Activated CD4-positive, alpha-beta T cell treated with anti-CD3 and anti-CD28 coated beads for 4 hours (primary cell): ENCODE measurements around the gene ANKMY2.

ENCODE experiments used
- DNase-seq, 2 donors: peaks; one replicate each; pipeline ENCODE4 v3.0.0-alpha.2; 2020

ANKMY2 gene

DNA sequence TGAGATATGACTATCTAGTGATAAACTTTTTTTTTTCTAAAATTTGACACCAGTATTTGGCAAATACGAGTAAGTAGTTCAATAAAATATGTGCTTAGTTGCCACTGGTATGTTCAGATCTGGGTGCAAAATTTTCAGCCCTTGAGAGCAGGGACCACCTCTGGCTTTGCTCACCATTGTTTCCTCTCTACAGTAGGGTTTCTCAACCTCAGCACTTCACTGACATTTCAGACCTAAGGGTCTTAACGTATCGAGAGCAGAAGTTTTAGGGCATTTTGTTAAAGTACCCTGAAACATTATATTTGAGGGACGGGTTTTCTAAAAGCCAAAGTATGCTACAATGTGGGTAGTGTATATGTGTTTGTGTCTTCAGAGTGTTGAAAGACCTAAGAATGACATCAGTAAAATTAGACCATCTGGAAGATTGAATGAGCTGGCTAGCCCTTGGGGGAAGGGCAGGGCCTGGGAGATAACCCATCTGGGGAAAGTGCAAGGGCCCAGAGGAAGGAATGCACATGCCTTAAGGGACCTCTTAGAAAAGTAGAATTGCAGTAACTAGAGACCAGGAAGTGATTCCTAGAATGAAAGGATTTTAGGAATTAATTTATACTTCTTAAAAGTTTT lies 12.2 kb upstream of the ANKMY2 start:
- no peak for DNase-seq

DNA sequence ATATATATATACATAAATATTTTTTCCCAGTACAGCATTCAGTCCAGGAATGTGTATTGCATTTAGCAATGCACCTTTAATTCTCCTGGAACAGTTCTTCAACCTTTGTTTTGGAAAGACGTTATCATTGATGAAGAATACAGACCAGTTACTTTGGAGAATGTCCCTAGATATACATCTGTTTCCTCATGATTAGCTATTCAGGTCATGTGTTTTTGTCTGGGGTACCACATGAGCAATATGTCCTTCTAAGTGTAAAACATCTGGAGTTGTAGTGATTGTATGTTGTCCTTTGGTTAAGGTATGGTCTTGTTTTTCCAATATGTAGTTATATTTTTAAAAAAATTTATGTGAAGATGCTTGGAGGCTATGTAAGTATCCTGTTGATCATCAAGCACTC lies 10.6 kb upstream of the ANKMY2 start:
- DNase-seq: no peak

DNA sequence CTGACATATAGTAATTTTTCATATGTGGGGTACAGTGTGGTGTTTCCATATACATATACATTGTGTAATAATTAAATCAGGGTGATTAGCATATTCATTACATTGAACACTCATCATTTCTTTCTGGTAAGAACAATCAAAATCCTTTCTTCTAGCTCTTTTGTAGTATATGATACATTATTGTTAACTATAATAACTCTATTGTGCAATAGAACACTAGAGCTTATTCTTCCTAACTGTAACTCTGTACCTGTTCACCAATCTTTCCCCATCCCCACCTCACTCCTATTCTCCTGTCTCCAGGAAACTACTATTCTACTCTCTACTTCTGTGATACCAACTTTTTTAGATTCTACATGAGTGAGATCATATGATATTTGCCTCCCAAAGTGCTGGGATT lies 9.8 kb upstream of the ANKMY2 start:
- no peak for DNase-seq

DNA sequence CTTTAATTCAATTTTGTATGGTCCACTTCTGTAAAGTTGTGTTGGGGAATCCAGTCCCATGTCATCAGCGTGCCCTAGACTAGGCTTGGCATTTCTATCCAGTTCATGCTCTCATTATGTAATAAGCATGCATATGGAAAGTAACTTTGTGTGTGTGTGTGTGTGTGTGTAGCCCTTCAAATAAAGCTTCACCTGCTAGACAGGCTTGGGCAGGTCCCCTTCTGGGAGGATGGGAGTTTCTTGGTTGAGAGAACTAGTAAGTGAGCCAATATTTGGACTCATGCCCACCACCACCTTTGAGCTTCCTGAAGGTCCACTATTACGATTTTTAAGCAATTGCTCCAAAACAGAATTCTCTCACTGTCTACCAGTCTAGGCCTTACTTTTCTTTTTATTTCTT lies 7.3 kb upstream of the ANKMY2 start:
- DNase-seq: no peak

DNA sequence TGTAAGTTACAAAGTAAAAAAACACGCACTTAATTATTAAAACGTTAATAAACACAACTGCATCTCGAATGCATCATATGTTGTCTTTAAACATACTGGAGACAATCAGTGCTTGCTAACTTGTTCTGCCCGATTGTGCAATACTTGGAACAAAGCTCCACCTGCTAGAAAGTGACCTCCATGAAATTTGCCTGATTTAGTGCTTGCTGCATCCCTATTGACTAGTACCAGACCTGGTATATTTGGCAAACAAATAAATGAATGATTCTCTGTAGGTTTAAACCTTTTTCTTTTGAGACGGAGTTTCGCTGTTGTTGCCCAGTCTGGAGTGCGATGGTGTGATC lies 6.7 kb upstream of the ANKMY2 start:
- DNase-seq: no peak

DNA sequence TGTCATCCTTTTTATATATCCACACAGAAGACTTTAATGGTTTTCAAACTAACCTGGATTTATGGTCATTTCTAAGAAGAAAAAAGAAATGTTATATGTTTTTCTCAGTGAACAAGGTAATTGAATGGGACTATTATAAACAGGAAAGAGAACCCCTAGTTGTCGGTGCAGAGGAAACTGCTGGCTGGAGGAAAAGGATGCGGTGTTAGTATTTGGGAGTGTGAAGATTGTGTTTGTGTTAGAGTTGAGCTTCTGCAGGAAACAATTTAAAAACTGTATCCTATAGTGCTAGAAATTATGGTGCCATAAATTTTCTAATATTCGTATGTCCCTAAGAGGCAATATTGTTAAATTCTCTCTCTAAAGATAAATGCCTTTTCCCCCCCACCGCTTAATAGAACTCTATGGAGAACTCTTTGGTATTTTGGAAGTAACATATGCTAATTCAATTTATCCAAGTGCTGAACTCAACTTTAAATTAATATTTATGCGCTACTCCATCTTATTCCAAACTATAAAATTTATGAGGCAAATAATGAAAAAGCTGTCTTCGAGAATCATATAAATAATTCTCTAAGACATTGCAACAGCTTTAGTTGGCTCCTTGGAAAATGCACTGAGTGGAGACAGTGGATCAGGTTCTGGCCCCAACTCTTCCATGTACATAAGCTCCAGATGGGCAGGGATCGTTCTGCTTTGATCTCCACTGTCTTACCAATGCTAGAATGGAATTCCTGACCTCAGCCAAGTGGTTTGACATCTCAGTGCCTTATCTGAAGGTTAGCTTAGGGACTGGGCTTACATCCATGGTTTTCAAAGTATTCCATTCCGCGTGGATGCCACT lies 6.1 kb upstream of the ANKMY2 start:
- DNase-seq: no peak

DNA sequence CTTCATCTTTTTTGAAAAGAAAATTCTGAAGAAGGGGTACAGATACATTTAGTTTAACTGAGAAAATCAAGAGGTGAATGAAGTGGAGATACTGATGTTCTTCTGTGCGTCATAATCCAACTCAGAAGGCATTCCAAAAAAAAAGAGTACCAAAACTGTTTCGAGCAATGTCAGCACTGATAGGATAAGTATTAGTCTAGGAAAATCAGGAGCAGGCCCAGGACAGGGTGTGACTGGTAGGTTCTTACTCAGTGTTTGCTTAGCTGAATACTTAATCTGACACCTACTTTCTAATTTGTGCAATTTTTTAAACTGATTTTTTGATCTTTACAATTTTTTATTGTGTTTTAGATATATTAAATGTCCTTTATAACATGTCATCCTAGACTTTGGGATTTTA lies 4.7 kb upstream of the ANKMY2 start:
- no peak for DNase-seq

DNA sequence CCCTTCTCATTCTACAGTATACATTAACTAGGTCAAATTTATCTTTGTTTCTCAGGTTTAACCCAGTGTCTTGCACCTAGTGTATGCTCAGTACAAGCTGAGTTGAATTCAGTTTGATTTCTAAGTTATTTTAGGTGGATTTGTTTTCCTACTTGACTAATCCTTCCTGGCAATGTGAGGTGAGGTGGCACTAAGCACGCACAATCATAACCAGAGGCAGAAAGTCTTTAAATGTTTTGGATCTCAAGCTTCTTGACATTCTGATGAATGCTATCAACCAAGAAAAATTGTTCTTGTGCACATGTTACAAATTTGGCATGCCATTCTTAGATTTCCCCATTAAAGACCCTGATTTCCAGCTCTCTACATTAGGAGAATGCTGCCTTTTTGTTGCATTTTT lies 3.6 kb upstream of the ANKMY2 start:
- no peak for DNase-seq

DNA sequence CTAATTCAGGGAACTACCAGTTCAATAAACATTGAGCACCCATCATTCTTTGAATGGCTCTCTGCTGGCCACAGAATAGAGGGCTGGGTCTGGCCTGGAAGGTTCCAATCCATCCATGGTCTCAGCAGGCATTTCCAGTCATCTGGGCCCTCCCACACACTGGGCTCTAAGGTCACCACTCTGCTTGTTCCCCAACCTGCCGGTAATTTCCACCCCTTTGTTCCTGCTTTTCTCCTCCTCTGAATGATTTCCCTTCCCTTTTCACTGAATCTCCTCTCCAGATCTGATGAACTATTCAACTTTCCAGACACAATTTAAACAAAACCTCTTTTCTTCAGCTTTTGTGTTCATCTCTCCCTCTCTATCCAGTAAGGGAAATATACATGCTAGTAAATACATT lies 3.0 kb upstream of the ANKMY2 start:
- DNase-seq: no peak

DNA sequence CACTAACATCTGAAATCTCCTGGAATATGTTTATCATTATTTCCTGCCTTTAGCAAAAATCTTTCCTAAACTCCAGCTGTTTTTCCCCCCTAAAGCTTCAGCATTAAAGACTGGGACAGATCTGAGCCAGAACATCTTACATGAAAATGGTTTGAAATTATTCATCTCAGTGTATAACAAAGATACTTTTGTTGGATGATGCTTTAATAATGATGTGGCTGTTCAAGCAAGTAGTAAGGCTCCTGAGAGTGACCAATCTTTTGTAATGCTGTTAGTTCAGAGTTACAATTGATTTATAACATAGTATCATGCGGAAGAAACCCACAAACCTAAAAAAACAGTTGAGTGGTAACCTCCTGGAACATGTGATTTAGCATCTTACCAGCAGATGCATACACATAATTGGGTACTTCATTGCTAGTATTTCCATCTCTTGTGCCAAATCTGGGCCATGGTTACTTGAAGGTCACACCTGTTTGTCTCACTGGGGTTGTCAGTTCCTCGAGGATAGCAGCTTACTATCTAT lies 1.9 kb upstream of the ANKMY2 start:
- DNase-seq: no peak

DNA sequence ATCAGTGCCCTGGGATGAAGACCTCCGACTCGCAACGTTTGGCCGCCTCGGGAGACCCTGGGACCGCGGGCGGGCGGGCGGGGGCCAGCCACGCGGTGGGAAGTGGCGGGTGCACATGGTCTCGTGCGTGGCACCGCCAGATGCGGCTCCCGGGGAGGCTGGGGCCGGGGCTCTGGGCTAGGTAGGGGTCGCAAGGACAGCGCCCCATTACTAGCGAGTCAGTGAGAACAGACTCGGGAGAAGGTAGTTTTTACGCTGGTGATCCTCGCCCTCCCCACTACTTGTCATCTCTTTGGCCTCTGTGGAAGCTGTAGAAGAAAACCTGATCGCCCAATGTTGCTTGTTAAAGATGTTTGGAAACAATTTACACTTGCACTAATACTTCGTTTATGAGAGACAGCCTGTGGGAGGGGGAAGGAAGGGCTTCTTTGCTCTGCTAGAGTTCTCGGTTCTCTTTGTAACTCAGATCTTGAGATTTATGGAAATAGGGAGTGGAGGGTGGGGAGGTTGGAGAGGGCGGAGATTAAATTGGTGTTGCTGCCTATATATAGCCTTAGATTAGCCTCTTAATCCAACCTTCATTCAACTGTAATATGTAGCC lies 1.0 kb upstream of the ANKMY2 start:
- DNase-seq: no peak

DNA sequence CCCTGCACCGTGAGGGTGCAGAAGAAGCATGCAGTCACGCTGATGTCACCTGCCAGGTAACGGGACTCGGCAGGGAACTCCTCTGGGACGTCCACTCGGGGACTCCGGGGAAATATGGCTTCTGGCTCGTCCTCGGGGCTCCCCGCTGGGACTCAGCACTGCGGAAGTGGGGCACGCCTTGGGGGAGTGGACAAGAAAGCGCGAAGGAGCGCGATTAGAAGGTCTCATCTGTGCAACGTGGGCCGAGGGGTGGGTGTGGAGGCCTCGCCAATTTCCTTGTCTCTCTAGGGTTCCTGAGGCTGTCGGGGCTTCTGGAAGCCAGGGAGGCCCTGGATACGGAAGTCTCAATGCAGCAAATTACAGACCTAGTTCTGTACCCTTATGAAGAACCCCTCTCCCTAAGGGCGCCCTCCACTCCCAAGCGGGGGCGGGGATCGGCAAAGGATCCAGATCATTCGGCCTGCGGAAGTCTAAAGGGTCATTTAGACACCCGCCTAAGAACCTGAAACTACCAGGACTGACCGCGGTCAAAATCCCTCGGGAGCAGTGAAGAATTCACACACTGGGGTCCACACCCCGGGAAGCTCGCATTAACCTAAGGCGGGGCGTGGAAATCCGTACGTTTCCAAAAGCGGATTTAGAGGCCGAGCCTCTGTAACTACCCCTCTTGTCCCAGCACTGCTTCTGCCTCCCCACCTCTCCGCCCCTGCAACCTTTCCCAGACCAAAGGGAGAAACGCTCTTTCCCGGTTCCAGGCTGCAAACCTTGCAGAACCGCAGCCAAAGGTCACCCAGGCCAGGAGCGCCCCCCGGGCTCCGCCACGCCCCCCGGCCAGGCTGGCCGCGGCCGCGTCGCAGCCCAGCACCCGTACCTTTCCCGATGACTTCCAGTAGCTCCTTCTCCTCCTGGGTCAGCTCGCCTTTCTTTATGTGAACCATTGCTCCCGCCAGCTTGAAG lies 640 bp downstream of the ANKMY2 start:
- DNase-seq: peak; percentile 34 to 56

DNA sequence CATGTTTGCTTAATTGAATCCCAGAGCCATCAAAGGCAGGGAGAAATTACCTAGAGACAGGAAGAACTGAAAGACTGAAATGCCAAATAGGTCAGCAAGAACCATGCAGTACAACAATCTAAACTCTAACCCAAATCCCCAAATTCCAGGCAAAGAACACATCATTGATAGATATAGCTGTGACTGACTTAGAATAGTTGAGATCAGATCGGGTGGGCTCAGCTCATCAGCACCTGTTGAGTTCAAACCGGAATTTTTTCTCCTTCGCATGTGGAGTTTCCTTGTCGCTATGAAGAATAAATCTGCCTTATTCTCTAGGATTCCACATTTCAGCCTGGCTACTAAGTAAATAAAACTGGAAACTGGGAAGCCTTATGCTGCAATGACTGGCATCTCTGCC lies 1.4 kb downstream of the ANKMY2 start:
- DNase-seq: no peak

DNA sequence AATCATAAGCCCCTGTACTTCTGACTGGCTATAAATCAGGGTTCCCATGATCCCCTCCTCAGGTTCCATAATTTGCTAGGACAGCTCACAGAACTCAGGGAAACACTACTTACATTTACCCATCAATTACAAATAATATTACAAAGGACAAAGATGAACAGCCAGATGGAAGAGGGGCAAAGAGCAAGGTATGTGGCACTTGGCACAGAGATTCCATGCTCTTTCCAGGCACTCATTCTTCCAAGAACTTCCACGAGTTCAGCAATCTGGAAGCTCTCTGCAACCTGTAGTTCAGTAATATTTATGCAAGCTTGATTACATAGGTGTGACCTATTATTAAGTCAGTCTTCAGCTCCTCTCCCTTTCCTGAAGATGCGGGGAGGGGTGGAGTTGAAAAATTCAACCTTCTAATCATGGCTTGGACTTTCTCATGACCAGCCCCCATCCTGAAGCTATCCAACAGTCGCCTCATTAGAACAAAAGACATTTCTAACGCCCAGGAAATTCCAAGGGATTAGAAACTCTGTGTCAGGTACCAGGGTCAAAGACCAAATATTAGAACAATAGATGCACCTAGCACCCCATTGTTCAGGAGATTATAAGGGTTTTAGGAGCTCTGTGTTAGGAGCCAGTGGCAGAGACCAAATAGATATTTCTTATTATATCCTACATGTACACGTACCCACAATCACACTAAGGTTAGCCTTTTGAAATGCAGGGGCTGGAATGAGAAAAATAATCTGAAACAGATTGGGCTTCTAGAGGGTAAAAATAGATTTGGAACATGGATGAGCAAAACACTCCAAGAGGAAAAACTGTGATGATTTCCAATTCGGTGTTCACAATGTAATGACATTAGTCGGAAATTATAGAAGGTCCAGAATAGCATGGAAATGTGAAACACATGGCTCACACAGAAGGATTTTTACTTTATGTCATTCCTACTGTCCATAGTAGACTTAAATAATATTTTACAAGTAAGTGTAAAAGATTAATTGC lies 7.0 kb downstream of the ANKMY2 start:
- no peak for DNase-seq

DNA sequence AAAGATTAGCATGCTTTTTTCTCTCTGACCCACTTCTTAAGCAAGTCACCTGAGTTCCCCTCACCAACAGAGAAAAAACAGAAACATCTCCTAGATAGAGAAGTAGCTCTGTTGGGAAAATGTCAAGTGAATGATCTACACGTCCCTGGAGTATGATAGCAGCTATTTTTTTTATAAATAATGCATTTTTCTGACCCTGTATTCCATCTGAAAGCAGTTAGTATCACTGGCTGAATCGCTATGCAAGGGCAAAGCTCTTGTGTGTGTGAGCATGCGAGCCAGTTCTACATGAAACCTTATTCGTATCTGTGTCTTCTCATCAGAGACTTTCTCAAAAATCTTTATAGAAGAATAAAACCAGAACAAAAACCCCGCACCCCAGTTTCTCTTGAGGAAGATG lies 8.2 kb downstream of the ANKMY2 start:
- DNase-seq: no peak

DNA sequence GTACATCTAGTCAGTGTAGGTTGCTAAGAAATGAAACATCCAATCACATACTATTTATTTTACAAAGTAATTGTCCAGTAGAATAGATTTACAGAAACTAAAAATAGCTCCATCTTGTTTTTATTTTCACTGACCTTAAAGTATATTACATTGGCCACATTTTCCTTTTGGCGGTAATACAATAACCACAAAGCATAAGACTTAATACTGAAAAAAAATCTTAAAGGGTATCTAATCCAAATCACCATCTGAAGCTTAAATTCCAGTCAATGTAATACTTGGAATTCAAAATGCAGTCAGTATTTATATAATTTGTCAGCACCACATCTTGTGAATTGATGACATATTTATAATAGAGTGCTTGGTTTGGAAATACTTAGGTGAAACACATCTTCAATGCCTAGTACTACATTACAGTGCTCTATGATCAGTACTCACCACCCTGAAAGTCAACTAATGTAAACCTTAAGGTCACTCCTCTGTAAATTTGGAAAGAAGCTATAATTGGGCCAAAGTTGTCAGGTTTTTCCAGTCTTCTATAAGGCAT lies 8.9 kb downstream of the ANKMY2 start:
- DNase-seq: no peak

DNA sequence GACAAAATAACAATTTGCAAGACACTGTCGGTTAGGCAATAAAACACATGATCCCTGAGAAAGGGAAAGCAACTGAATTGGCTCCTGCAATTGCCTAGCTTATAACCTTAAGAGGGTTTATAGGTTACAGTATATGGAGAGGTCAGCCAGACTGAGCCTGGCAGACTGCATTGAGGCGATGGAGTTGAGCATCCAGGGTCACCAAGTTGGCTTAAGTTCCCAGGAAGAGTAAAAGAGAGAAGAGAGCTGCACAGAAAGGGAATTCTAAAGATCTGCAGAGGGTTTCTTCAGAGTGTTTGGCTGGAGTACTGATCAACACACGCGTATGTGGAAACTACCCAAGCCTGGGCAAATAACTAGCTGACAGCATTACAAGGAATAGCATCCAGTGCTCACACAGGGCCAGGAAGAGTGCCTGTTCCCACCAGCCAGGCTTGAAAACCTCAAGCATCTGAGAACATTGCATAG lies 11.2 kb downstream of the ANKMY2 start:
- DNase-seq: no peak

DNA sequence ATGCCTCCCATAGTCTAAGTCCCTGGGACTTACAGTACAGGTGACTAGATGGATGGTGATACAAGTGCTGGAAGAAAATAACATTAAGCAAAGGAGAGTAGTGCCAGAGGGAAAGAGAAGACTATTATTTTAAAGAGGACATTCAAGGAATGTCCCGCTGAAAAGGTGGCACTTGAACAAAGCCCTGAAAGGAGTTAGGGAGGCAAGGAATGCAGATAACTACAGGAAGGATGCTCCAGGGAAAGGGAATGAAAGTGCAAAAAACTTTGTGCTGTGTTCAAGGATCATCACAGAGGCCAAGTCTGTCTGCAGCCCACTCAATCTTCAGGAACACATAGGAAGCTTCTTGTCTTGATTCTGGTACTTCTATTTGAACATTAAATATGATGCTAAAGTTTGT lies 14.9 kb downstream of the ANKMY2 start:
- no peak for DNase-seq

DNA sequence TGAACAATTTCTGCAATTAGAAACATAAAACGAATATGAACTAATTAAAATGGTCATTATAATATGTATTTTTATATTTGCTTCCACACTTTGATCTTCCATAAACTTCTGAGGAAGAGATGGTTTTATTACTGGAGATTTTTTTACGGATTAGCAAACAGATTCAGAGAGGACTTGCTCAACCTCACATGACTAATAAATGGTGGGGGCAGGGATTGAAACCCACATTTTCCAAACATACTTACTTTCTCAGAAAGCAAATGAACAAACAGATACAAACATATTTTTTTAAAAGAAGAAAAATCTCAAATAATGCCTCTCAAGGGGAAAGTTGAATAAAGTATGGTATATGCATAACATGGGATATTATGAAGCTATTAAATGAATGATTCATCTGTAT lies 18.3 kb downstream of the ANKMY2 start:
- no peak for DNase-seq

DNA sequence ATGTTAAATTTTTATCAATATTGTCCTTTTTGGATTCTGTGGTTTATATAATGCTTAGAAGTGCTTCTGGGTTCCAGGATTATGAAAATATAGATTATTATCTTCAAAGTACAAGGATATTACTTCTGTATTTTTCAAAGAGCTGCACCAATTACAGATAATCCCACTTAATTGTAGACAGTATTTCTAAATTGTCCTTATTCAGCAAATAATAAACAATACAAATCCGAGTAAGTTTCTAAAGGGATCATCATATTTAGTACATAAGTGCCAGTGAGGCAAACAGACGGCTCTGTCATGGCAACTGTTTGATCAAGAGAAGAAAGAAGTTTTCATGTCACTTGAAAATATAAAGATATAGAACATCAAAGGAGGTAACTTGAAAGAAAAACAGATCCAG lies 19.2 kb downstream of the ANKMY2 start:
- DNase-seq: no peak

DNA sequence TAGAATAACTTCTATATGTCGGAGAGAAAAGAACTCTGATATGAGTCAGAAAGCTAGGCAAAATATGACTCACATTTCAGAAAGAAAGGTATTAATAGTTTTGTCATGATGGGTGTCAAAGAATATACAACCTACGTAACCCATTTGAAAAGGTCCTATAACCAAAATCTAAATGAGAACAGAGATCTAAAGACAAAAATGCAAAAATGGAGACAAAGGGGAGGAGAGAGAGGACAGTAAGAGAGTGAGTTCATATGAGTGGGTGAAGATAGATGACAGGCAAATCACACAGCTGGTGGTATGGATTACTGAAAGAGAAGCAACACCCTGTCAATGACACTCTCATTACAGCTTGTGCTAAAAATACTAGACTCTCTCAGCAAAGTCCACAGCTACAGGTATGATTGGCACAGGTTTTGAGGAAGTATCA lies 25.6 kb downstream of the ANKMY2 start:
- DNase-seq: no peak
